ENCODE measurements around the gene MTREX. TPM values are rescaled to one million over a fixed set of nuclear protein-coding genes. Genes with fewer than 3 reads are reported as not detected.

The MTREX gene
- total RNA-seq, 3 donors from 2014 or later = 52.5 to 63.3 (median 57.8) TPM

GRCh38 chr5:55338092-55338613 lies 30.4 kb downstream of the MTREX start:
- Histone ChIP-seq H3K4me1 (ENCODE audit: low read depth) (no peaks in the 10 kb centered on the region), H3K9me3 (no peaks in the 10 kb centered on the region), H3K4me3 (no peak overlapping the region), H3K36me3 (ENCODE audit: low read depth) (no peaks in the 10 kb centered on the region)
- no peak for ATAC-seq
- no peak for TF ChIP-seq CTCF (IDR thresholded peaks at IDR 0.05)
- no peak for DNase-seq
- intact Hi-C loops (cut with DNase I, micrococcal nuclease) = no loop called here

DNA sequence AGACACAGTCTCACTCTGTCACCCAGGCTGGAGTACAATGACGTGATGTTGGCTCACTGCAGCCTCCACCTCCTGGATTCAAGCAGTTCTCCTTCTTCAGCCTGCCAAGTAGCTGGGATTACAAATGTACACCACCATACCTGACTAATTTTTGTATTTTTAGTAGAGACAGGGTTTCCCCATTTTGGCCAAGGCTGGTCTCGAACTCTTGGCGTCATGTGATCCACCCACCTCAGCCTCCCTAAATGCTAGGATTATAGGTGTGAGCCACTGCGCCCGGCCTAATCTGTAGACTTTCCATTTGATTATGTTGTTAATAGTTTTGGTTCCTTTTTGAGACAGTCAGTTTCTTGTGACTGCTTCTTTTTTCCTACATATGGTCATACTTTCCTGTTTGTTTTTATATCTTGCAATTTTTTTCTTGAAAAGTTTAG lies 31.0 kb downstream of the MTREX start:
- DNase-seq (no peak), ATAC-seq (no peak)
- no peaks in the 10 kb centered on the region for H3K4me1 ChIP-seq (ENCODE audit: low read depth)
- intact Hi-C loops (cut with DNase I, micrococcal nuclease) = no loop called here
- no peaks in the 10 kb centered on the region for H3K36me3 ChIP-seq (ENCODE audit: low read depth)
- no peak overlapping the region for H3K4me3 ChIP-seq
- no peaks in the 10 kb centered on the region for H3K9me3 ChIP-seq
- TF ChIP-seq CTCF (IDR thresholded peaks at IDR 0.05) = no peak

DNA sequence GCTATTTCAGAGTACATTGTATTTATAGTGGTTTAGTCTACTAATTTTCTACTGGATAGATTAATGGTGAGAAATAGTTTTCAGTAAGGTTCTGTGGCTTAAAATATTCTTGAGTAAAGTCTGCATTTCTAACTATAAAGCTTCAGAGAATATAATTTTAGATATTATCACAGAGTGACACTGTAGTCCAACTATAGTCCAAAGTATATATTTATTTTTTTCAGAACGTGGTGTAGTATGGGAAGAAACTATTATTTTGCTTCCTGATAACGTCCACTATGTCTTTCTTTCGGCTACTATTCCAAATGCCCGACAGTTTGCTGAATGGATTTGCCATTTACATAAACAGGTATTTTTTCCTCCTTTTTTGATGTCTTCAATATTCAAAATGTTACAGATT lies 35.3 kb downstream of the MTREX start:
- Histone ChIP-seq H3K9me3 (no peaks in the 10 kb centered on the region), H3K4me3 (no peak overlapping the region), H3K4me1 (ENCODE audit: low read depth) (peaks cover 6% of the 10 kb centered on the region), H3K36me3 (ENCODE audit: low read depth) (no peaks in the 10 kb centered on the region)
- ATAC-seq (no peak), DNase-seq (no peak)
- TF ChIP-seq CTCF (IDR thresholded peaks at IDR 0.05) = no peak
- intact Hi-C loops (cut with DNase I, micrococcal nuclease) = loop anchor here in 1 of 2 donors (5.0 kb wide), 1 partner anchor 349 kb away; no protein-coding TSS in a partner anchor

GRCh38 chr5:55343609-55344008 lies 35.8 kb downstream of the MTREX start:
- no peak for TF ChIP-seq CTCF (IDR thresholded peaks at IDR 0.05)
- H3K4me3 ChIP-seq = no peak overlapping the region
- ATAC-seq = no peak
- no peaks in the 10 kb centered on the region for H3K36me3 ChIP-seq (ENCODE audit: low read depth)
- H3K9me3 ChIP-seq = no peaks in the 10 kb centered on the region
- peaks cover 6% of the 10 kb centered on the region for H3K4me1 ChIP-seq (ENCODE audit: low read depth)
- no peak for DNase-seq
- intact Hi-C loops (cut with DNase I, micrococcal nuclease) = loop anchor here in 1 of 2 donors (5.0 kb wide), 1 partner anchor 349 kb away; no protein-coding TSS in a partner anchor

DNA sequence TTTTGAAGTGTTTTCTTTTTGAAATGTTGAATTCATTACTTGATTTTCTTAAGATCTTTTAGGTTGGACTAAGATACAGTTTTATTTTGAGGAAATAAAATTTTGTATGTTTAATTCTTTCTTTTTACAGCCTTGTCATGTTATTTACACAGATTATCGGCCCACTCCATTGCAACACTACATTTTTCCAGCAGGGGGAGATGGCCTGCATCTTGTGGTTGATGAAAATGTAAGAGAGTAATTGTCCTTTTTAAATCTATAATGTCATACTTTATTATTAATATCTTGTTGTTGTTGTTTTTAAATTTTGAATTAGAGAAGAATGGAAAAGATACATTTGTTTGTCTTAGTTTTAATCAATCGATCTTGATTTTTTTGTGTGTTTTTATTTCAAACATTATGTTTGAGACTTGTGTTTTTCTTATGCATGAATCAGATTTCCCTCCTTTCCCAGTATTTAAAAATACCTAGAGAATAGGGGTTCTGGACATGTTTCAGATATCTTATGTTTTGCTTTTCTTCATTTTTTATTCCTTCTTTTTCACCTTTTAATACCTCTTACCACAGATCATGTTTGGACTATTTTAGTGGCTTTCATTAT lies 36.7 kb downstream of the MTREX start:
- peak; percentile 86 for TF ChIP-seq CTCF (IDR thresholded peaks at IDR 0.05)
- intact Hi-C loops (cut with DNase I, micrococcal nuclease) = loop anchor here in 1 of 2 donors (5.0 kb wide), 1 partner anchor 348 kb away; no protein-coding TSS in a partner anchor
- H3K9me3 ChIP-seq = no peaks in the 10 kb centered on the region
- DNase-seq (peak in 2 of 3 donors; percentile 43 to 90), ATAC-seq (peak; percentile 67)
- peaks cover 6% of the 10 kb centered on the region for H3K4me1 ChIP-seq (ENCODE audit: low read depth)
- no peak overlapping the region for H3K4me3 ChIP-seq
- H3K36me3 ChIP-seq (ENCODE audit: low read depth) = no peaks in the 10 kb centered on the region

Measured in mucosa of descending colon (tissue), 3 donors.